ENCODE data around the gene CPOX.

DNA sequence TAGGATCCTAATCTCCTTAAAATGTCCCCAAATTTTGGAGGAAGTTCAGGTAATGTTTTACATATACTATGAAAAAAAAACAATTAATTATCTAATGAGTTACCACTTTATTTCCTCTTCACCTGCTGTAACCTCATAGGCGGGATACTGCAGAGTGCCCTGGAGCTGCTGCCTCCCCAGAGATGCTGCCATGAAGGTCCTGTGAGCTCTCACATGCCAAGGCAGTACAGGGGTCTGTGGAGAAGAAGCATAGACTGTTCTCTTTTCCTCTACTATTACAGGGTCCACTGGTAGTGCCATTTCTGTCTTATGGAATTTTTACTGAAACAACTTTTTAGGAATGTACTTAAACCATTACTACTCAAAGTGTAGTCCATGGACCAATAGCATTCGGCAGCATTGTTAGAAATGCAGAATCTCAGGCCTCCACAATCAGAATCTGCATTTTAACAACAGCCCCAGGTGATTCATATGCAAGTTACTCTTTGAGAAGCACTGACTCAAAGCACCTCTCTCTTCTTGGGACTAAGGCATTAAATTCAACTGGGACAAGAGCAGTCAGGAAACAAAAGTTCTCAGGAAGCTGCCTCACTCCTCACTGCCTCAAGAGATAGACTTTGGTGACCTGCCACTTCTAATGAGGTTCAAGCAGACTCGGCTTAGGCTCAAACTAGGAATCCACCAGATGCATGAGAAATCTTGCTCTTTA, 30.3 kb upstream of the CPOX start:
- TF ChIP-seq, protein P1, sequence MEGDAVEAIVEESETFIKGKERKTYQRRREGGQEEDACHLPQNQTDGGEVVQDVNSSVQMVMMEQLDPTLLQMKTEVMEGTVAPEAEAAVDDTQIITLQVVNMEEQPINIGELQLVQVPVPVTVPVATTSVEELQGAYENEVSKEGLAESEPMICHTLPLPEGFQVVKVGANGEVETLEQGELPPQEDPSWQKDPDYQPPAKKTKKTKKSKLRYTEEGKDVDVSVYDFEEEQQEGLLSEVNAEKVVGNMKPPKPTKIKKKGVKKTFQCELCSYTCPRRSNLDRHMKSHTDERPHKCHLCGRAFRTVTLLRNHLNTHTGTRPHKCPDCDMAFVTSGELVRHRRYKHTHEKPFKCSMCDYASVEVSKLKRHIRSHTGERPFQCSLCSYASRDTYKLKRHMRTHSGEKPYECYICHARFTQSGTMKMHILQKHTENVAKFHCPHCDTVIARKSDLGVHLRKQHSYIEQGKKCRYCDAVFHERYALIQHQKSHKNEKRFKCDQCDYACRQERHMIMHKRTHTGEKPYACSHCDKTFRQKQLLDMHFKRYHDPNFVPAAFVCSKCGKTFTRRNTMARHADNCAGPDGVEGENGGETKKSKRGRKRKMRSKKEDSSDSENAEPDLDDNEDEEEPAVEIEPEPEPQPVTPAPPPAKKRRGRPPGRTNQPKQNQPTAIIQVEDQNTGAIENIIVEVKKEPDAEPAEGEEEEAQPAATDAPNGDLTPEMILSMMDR (IDR thresholded peaks at IDR 0.05; ENCODE audit: insufficient read depth, low read length), result no peak
- TF ChIP-seq, protein P2, sequence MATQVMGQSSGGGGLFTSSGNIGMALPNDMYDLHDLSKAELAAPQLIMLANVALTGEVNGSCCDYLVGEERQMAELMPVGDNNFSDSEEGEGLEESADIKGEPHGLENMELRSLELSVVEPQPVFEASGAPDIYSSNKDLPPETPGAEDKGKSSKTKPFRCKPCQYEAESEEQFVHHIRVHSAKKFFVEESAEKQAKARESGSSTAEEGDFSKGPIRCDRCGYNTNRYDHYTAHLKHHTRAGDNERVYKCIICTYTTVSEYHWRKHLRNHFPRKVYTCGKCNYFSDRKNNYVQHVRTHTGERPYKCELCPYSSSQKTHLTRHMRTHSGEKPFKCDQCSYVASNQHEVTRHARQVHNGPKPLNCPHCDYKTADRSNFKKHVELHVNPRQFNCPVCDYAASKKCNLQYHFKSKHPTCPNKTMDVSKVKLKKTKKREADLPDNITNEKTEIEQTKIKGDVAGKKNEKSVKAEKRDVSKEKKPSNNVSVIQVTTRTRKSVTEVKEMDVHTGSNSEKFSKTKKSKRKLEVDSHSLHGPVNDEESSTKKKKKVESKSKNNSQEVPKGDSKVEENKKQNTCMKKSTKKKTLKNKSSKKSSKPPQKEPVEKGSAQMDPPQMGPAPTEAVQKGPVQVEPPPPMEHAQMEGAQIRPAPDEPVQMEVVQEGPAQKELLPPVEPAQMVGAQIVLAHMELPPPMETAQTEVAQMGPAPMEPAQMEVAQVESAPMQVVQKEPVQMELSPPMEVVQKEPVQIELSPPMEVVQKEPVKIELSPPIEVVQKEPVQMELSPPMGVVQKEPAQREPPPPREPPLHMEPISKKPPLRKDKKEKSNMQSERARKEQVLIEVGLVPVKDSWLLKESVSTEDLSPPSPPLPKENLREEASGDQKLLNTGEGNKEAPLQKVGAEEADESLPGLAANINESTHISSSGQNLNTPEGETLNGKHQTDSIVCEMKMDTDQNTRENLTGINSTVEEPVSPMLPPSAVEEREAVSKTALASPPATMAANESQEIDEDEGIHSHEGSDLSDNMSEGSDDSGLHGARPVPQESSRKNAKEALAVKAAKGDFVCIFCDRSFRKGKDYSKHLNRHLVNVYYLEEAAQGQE (IDR thresholded peaks at IDR 0.05; ENCODE audit: insufficient replicate concordance, low read depth), result no peak
- no peak for TF ChIP-seq SPI1 (IDR thresholded peaks at IDR 0.05; ENCODE audit: borderline replicate concordance, low read depth)

All from HL-60 (cell line).